Hematopoietic multipotent progenitor cell treated with erythropoietin and hydrocortisone succinate and interleukin-3 and kit ligand, for 17 days (in vitro differentiated cells): ENCODE measurements around the gene CNTN4.
"Not testable (repeated sequence)": the region's sequence is repeated elsewhere in the genome, so short reads cannot be mapped to it uniquely, and the experiment has no call there.

Experiments
- DNase-seq: peaks from one replicate; pipeline ENCODE4 v3.0.0-alpha.2; 2015; ENCODE audit warnings: low spot score

Gene CNTN4

GRCh38 chr3:2916640-2917039 is 818.0 kb downstream of the CNTN4 start:
- DNase-seq, result not testable (repeated sequence)

- DNase-seq, result no peak
These were observed 821.4 kb downstream of the CNTN4 start for GRCh38 chr3:2920103-2920502.

GRCh38 chr3:2921452-2921851 is 822.8 kb downstream of the CNTN4 start:
- DNase-seq, result no peak

GRCh38 chr3:2921903-2922302 is 823.2 kb downstream of the CNTN4 start:
- DNase-seq, result no peak

GRCh38 chr3:2923390-2923789 is 824.7 kb downstream of the CNTN4 start:
- DNase-seq, result no peak

GRCh38 chr3:2927259-2927658 is 828.6 kb downstream of the CNTN4 start:
- no peak for DNase-seq

GRCh38 chr3:2929574-2929973 is 830.9 kb downstream of the CNTN4 start:
- DNase-seq, result no peak

- DNase-seq, result no peak
These were observed 832.6 kb downstream of the CNTN4 start for GRCh38 chr3:2931265-2931664.

- DNase-seq, result no peak
These were observed 835.9 kb downstream of the CNTN4 start for GRCh38 chr3:2934541-2934940.

GRCh38 chr3:2937055-2937454 is 838.4 kb downstream of the CNTN4 start:
- DNase-seq, result no peak

- no peak for DNase-seq
These were observed 838.9 kb downstream of the CNTN4 start for GRCh38 chr3:2937592-2937991.

- no peak for DNase-seq
These were observed 840.0 kb downstream of the CNTN4 start for GRCh38 chr3:2938711-2939110.

GRCh38 chr3:2940062-2940461 is 841.4 kb downstream of the CNTN4 start:
- DNase-seq, result no peak

GRCh38 chr3:2944628-2945027 is 846.0 kb downstream of the CNTN4 start:
- no peak for DNase-seq

GRCh38 chr3:2945121-2945520 is 846.5 kb downstream of the CNTN4 start:
- DNase-seq, result no peak

- no peak for DNase-seq
These were observed 848.9 kb downstream of the CNTN4 start for GRCh38 chr3:2947536-2947935.

GRCh38 chr3:2948882-2949281 is 850.2 kb downstream of the CNTN4 start:
- no peak for DNase-seq

GRCh38 chr3:2950159-2950558 is 851.5 kb downstream of the CNTN4 start:
- no peak for DNase-seq

- DNase-seq, result no peak
These were observed 858.4 kb downstream of the CNTN4 start for GRCh38 chr3:2957115-2957514.

- DNase-seq, result no peak
These were observed 859.9 kb downstream of the CNTN4 start for GRCh38 chr3:2958551-2958950.

- no peak for DNase-seq
These were observed 862.9 kb downstream of the CNTN4 start for GRCh38 chr3:2961576-2961975.

GRCh38 chr3:2967871-2968270 is 869.2 kb downstream of the CNTN4 start:
- no peak for DNase-seq

GRCh38 chr3:2968475-2968874 is 869.8 kb downstream of the CNTN4 start:
- no peak for DNase-seq

GRCh38 chr3:2976212-2976611 is 877.5 kb downstream of the CNTN4 start:
- DNase-seq, result no peak

- no peak for DNase-seq
These were observed 878.1 kb downstream of the CNTN4 start for GRCh38 chr3:2976796-2977195.
